ENCODE measurements around the gene GPER1.

GPER1 gene

DNA sequence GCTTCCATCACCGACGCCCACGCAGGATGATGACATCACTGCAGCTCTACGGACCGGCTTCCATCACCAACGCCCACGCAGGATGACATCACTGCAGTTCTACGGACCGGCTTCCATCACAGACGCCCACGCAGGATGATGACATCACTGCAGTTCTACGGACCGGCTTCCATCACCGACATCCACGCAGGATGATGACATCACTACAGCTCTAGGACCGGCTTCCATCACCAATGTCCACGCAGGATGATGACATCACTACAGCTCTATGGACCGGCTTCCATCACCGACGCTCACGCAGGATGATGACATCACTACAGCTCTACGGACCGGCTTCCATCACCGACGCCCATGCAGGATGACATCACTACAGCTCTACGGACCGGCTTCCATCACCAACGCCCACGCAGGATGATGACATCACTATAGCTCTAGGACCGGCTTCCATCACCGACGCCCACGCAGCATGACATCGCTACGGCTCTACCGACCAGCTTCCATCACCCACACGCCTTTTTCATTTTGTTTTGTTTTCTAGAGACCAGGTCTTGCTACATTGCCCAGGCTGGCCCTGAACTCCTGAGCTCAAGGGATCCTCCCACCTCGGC, 29.5 kb downstream of the GPER1 start:
- H3K27me3 ChIP-seq (ENCODE audit: insufficient read depth, low read length), result no peaks in the 10 kb centered on the region
- H4K20me1 ChIP-seq (ENCODE audit: insufficient read depth, low read length), result no peaks in the 10 kb centered on the region
- H3K9me2 ChIP-seq (ENCODE audit: low read depth, low read length), result no peaks in the 10 kb centered on the region
- H3K4me1 ChIP-seq (ENCODE audit: insufficient read depth, low read length, severe bottlenecking), result no peaks in the 10 kb centered on the region
- H3K4me3 ChIP-seq (ENCODE audit: low read depth, low read length, poor library complexity, severe bottlenecking), result no peak overlapping the region
- no peak overlapping the region for H2AFZ ChIP-seq (ENCODE audit: low read length)
- H3K79me2 ChIP-seq (ENCODE audit: insufficient read depth, low read length), result no peaks in the 10 kb centered on the region
- H3K9ac ChIP-seq (ENCODE audit: low read length), result no peak overlapping the region
- TF ChIP-seq EZH2 (IDR thresholded peaks at IDR 0.05; ENCODE audit: borderline replicate concordance, low read length), result no peak
- TF ChIP-seq, protein P1, sequence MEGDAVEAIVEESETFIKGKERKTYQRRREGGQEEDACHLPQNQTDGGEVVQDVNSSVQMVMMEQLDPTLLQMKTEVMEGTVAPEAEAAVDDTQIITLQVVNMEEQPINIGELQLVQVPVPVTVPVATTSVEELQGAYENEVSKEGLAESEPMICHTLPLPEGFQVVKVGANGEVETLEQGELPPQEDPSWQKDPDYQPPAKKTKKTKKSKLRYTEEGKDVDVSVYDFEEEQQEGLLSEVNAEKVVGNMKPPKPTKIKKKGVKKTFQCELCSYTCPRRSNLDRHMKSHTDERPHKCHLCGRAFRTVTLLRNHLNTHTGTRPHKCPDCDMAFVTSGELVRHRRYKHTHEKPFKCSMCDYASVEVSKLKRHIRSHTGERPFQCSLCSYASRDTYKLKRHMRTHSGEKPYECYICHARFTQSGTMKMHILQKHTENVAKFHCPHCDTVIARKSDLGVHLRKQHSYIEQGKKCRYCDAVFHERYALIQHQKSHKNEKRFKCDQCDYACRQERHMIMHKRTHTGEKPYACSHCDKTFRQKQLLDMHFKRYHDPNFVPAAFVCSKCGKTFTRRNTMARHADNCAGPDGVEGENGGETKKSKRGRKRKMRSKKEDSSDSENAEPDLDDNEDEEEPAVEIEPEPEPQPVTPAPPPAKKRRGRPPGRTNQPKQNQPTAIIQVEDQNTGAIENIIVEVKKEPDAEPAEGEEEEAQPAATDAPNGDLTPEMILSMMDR (IDR thresholded peaks at IDR 0.05; ENCODE audit: low read length), result no peak
- H3F3A ChIP-seq (ENCODE audit: insufficient read depth, low read length), result no peaks in the 10 kb centered on the region
- no peaks in the 10 kb centered on the region for H3K9me3 ChIP-seq (ENCODE audit: low read length)
- H3K36me3 ChIP-seq (ENCODE audit: insufficient read depth, low read length), result no peaks in the 10 kb centered on the region
- H3K4me2 ChIP-seq (ENCODE audit: low read length), result no peak overlapping the region
- no peak overlapping the region for H3K27ac ChIP-seq (ENCODE audit: low read depth, low read length, poor library complexity, severe bottlenecking)

DNA sequence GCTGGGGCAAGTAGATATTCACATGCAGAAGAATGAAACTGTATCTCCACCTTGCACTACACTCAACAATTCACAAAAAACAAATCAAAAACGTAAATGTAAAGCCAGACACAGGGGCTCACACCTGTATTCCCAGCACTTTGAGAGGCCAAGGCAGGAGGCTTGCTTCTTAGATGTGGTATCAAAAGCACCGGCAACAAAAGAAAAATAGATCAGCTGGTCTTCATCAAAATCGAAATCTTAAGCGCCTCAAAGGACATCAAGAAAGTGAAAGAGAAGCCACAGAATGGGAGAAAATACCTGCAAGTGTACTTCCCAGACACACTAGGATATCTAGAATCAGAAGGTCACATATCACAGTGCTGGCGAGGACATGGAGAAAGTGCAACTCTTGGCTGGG, 31.3 kb downstream of the GPER1 start:
- H3K27ac ChIP-seq (ENCODE audit: low read depth, low read length, poor library complexity, severe bottlenecking), result no peak overlapping the region
- no peaks in the 10 kb centered on the region for H3K9me3 ChIP-seq (ENCODE audit: low read length)
- TF ChIP-seq, protein P1 (IDR thresholded peaks at IDR 0.05; ENCODE audit: low read length), result no peak
- no peak for TF ChIP-seq EZH2 (IDR thresholded peaks at IDR 0.05; ENCODE audit: borderline replicate concordance, low read length)
- no peak overlapping the region for H2AFZ ChIP-seq (ENCODE audit: low read length)
- H3K4me1 ChIP-seq (ENCODE audit: insufficient read depth, low read length, severe bottlenecking), result no peaks in the 10 kb centered on the region
- H4K20me1 ChIP-seq (ENCODE audit: insufficient read depth, low read length), result no peaks in the 10 kb centered on the region
- no peaks in the 10 kb centered on the region for H3F3A ChIP-seq (ENCODE audit: insufficient read depth, low read length)
- H3K27me3 ChIP-seq (ENCODE audit: insufficient read depth, low read length), result no peaks in the 10 kb centered on the region
- H3K36me3 ChIP-seq (ENCODE audit: insufficient read depth, low read length), result no peaks in the 10 kb centered on the region
- H3K9ac ChIP-seq (ENCODE audit: low read length), result no peak overlapping the region
- no peaks in the 10 kb centered on the region for H3K9me2 ChIP-seq (ENCODE audit: low read depth, low read length)
- H3K79me2 ChIP-seq (ENCODE audit: insufficient read depth, low read length), result no peaks in the 10 kb centered on the region
- H3K4me2 ChIP-seq (ENCODE audit: low read length), result no peak overlapping the region
- no peak overlapping the region for H3K4me3 ChIP-seq (ENCODE audit: low read depth, low read length, poor library complexity, severe bottlenecking)

- H3K4me1 ChIP-seq (ENCODE audit: insufficient read depth, low read length, severe bottlenecking), result no peaks in the 10 kb centered on the region
- no peak overlapping the region for H3K4me2 ChIP-seq (ENCODE audit: low read length)
- TF ChIP-seq EZH2 (IDR thresholded peaks at IDR 0.05; ENCODE audit: borderline replicate concordance, low read length), result no peak
Measured at GRCh38 chr7:1120791-1121190, 32.9 kb downstream of the GPER1 start.

GRCh38 chr7:1121476-1121875, 33.6 kb downstream of the GPER1 start:
- Histone ChIP-seq H3K36me3 (ENCODE audit: insufficient read depth, low read length) (peaks cover 3% of the 10 kb centered on the region; the same call in 1 of the 2 replicates), H3K4me2 (ENCODE audit: low read length) (no peak overlapping the region), H2AFZ (ENCODE audit: low read length) (no peak overlapping the region), H3K9ac (ENCODE audit: low read length) (no peak overlapping the region), H4K20me1 (ENCODE audit: insufficient read depth, low read length) (no peaks in the 10 kb centered on the region), H3K79me2 (ENCODE audit: insufficient read depth, low read length) (no peaks in the 10 kb centered on the region), H3K4me1 (ENCODE audit: insufficient read depth, low read length, severe bottlenecking) (no peaks in the 10 kb centered on the region), H3F3A (ENCODE audit: insufficient read depth, low read length) (no peaks in the 10 kb centered on the region), H3K9me2 (ENCODE audit: low read depth, low read length) (no peaks in the 10 kb centered on the region), H3K27ac (ENCODE audit: low read depth, low read length, poor library complexity, severe bottlenecking) (no peak overlapping the region), H3K4me3 (ENCODE audit: low read depth, low read length, poor library complexity, severe bottlenecking) (no peak overlapping the region), H3K9me3 (ENCODE audit: low read length) (no peaks in the 10 kb centered on the region), H3K27me3 (ENCODE audit: insufficient read depth, low read length) (no peaks in the 10 kb centered on the region)
- TF ChIP-seq EZH2 (IDR thresholded peaks at IDR 0.05; ENCODE audit: borderline replicate concordance, low read length), result no peak
- TF ChIP-seq, protein P1 (IDR thresholded peaks at IDR 0.05; ENCODE audit: low read length), result no peak

More at GRCh38 chr7:1120791-1121190, 32.9 kb downstream of the GPER1 start:
- Histone ChIP-seq H3K9ac (ENCODE audit: low read length) (no peak overlapping the region), H3K27ac (ENCODE audit: low read depth, low read length, poor library complexity, severe bottlenecking) (no peak overlapping the region), H3K79me2 (ENCODE audit: insufficient read depth, low read length) (no peaks in the 10 kb centered on the region), H3K9me2 (ENCODE audit: low read depth, low read length) (no peaks in the 10 kb centered on the region), H3K9me3 (ENCODE audit: low read length) (no peaks in the 10 kb centered on the region), H3K36me3 (ENCODE audit: insufficient read depth, low read length) (peaks cover 3% of the 10 kb centered on the region; the same call in 1 of the 2 replicates), H2AFZ (ENCODE audit: low read length) (no peak overlapping the region), H4K20me1 (ENCODE audit: insufficient read depth, low read length) (no peaks in the 10 kb centered on the region), H3F3A (ENCODE audit: insufficient read depth, low read length) (no peaks in the 10 kb centered on the region), H3K27me3 (ENCODE audit: insufficient read depth, low read length) (no peaks in the 10 kb centered on the region), H3K4me3 (ENCODE audit: low read depth, low read length, poor library complexity, severe bottlenecking) (no peak overlapping the region)
